Activated CD4-positive, alpha-beta T cell treated with anti-CD3 and anti-CD28 coated beads for 1 hour (primary cell): ENCODE results near the gene TMEM117.
"Not testable (repeated sequence)": the region's sequence is repeated elsewhere in the genome, so short reads cannot be mapped to it uniquely, and the experiment has no call there.

Experiments
- DNase-seq: peaks from one replicate; pipeline ENCODE4 v3.0.0-alpha.2; 2020

The TMEM117 gene

DNA sequence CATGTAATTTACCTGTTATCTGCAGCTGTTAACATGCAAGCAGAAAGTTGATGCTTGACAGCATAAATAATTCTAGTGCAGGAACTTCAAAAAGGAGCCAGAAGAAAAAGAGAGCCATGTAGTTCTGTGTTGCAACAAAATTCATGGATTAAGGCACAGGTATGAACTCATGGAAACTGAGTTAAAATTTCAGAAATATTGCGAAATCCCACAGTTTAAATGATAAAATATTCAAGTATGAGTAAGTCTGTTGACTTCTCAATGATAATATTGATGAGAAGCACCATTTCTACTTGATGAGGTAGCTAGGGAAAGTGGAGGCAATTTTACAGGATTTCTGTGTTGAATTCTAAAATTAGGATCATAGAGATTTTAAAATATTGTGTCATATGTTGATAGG is 290.9 kb downstream of the TMEM117 start:
- no peak for DNase-seq

GRCh38 chr12:44127966-44128710 is 292.3 kb downstream of the TMEM117 start:
- no peak for DNase-seq

DNA sequence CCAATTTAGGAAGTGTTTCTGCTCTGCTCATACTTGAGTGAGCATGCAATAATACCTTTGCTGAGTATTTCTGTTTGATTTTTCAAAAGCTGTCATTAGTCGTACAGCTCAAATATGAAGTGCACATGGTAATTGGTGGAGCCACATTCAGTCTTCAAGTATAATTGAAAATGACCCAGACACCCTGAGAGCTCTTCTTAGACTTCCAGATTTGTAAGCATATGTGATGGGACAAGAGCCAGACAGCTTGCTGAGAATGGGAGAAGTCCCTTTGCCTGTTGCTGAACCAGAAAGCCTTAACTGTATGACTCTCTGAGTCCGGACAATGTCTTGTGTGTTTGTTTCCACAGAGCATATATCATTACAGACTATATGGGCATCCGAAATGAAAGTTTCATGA is 307.3 kb downstream of the TMEM117 start:
- no peak for DNase-seq

DNA sequence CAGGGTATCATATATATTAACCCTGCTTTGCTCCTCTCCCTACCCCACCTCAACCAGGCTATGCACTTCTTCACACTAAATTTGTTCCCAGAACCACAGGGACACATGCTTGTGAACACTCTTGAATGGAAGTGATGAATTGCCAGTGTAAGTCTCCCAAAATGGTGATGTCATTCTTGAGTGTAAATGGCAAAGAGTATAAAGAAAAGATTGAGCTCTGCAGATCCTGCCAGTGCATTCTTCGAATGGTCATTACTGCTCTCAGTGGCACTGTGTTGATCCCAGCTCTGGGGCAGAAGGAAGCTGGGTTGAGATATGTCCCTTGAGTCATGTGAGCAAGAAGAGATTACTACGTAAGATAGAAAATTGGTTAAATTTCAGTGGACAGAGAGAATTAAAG is 313.1 kb downstream of the TMEM117 start:
- DNase-seq = no peak

DNA sequence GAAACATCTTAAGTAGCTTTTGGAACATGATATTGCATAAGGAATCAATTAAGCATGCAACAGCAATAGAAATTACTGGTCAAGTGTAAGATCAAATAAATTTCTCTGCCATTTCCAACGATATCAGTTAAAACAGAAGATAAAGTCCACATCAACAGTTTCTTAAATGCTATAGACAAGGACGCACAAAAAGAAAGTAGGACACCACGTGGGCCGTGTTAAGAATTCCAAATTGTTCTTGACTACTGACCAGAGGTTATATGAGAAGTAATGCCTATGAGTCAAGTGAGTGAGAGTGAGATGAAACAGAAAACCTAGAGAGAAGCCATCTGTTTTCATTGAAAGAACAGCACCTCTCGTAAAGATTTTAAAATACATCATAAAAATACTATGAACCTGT is 318.2 kb downstream of the TMEM117 start:
- DNase-seq = no peak

GRCh38 chr12:44155358-44155757 is 319.5 kb downstream of the TMEM117 start:
- DNase-seq = no peak

GRCh38 chr12:44157359-44157758 is 321.5 kb downstream of the TMEM117 start:
- no peak for DNase-seq

DNA sequence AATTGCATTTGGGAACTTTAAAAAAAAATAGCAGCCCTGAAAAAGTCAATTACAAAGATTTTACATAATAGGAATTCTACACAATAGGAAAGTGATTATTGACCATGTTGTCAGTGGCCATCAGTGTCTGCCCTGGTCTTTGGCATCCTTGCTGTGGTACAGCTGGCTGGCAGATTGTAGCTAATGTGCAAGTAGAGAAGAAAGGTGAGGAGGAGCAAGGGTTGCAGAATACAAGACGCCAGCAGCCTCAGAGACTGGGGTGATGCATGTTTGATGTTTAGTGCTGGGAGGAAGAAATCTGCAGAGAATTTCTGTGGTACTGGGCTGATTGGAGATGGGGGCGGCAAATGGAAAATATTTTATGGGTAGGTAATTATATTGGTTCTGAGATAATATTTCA is 322.9 kb downstream of the TMEM117 start:
- no peak for DNase-seq

DNA sequence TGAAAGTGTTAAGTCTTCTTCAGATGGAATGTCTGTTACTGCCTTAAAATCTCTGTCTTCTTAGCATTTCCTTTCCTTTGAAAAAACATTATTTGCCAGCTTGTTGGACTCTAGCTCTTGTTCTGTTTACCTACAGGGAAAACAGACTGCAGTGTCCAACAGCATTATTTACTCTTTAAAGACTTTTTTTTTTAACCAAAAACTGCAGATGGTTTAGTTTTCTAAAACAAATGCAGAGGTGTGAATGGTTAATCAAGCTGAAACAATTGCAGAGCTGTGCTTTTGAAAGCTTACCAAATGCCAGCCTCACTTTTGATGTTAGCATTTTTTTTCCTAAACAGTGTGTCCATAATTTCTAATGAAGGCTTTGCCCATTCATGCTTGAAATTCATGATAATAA is 323.3 kb downstream of the TMEM117 start:
- no peak for DNase-seq

GRCh38 chr12:44159862-44160261 is 324.0 kb downstream of the TMEM117 start:
- no peak for DNase-seq

DNA sequence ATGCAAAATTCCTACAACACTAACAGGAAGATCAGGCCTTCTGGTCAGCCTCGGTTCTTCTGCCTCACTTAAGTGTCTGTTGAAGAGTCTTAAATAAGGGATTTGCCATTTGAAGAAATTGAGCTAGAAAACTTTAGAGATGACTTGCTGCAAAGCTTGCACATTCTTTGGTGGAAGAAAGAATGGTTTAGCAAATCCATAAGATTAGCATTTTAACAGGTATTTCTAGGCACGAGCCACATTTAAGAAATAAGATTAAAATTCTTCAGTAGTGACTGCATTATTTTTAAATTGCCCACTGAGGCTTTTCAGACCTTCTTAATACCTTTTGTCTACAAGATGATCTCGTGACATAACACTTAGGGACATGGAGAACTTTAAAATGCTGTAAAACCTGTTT is 327.1 kb downstream of the TMEM117 start:
- no peak for DNase-seq

- DNase-seq = no peak
Observed at GRCh38 chr12:44174053-44174452, 338.2 kb downstream of the TMEM117 start.

DNA sequence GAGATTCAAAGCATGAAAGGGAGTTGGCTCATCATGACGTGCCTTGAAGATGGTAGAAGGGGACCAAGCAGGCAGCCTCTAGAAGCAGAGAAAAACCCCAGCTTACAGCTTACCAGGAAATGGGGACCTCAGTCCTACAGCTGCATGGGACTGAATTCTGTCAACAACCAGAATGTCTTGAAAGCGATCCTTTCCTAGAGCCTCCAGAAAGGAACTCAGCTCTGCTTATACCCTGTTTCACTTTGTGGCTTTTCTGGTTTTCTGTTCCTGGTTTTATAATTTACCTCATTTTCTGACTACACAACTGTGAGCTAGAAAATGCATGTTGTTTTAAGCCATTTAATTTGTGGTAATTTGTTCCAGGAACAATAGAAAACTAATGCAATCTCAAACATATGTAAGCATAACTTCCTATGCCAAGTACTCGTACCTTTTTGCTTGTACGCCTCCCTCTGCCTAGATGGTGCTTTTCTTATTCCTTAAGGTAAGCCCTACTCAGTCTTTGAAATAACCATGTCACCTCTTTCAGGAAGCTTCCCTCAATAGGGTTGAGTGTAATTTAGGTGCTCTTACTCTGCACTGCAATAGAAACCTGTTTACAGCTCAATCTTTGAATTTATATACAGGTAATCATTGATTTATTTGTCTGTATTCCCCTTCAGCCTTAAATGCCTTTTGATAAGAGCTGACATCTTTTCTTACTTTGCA is 348.8 kb downstream of the TMEM117 start:
- no peak for DNase-seq

DNA sequence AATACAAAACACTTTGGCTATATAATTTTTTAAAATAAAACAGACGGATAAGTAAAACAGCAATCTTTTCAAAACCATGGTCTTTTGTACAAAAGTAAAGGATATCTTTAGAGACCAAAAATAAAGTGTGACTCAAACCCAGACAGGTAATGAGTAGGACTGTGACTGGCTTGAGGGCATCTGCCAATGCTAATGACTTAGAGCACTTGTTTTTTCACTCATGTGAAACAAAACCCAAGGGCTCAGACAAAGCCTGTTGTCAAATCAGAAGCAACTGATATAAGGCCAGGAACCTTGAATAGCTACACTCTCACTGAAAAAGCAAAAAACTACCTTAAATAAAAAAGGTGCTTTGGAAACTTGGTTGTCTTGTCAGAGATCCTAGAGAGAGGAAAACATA is 357.4 kb downstream of the TMEM117 start:
- no peak for DNase-seq

DNA sequence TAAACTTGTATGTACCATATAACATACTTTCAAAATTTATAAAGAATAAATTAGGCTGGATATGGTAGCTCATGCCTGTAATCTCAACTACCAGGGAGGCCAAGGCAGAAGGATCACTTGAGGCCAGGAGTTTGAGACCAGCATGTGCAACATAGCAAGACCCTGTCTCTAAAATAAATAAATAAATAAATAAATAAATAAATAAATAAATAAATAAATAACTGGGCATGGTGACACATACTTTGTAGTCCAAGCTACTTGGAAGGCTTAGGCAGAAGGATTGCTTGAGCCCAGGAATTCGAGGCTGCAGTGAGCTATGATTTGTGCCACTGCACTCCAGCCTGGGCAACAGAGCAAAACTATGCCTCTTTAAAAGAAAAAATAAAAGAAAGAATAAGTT is 359.8 kb downstream of the TMEM117 start:
- not testable (repeated sequence) for DNase-seq

DNA sequence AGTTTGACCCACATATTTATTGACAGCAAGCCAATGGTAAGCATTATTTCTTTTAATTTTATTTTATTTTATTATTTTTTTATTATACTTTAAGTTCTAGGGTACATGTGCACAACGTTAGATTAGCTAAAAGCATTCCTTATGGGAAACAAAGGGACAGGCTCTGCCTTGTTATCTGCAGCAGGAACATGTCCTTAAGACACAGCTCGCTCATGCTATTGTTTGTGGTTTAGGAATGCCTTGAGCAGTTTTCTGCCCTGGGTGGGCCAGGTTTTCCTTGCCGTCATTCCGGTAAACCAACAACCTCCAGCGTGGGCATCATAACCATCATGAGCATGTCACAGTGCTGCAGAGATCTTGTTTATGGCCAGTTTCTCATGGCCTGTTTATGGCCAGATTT is 370.2 kb downstream of the TMEM117 start:
- no peak for DNase-seq

DNA sequence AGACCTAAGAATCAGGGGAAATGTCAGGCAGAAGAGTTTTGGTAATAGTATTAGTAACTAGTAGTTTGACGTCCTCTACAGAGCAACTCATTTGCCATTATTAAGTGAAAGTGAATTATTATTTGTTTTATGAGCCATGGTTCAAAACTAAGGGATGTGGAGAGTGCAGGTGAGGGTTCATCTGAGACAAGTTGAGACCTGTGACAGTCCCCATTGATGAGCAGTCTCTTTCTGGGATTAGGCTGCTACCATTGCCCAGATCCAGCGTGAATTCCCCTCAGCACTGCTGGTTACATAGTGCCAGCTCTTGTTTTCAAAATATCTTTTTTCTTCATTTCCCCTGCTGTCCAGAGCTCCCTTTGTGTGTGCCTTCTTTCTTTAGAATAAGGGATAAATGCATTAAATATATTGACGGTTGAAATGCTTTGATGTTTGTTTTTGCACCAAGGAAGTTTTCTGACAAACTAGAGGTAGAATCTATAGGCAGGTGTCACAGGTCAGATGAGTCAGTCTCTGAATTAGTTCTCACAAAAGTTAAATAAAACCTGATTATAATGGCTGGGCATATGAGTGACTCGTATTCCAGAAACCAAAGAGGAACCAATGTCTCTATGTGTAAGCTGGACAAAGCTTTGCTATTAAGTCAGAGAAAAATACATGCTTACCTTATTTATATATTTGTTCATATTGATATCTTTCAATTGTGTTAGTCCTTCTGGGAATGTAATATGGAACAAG is 381.4 kb downstream of the TMEM117 start:
- DNase-seq = no peak

- no peak for DNase-seq
Observed at GRCh38 chr12:44223736-44224135, 387.9 kb downstream of the TMEM117 start.

DNA sequence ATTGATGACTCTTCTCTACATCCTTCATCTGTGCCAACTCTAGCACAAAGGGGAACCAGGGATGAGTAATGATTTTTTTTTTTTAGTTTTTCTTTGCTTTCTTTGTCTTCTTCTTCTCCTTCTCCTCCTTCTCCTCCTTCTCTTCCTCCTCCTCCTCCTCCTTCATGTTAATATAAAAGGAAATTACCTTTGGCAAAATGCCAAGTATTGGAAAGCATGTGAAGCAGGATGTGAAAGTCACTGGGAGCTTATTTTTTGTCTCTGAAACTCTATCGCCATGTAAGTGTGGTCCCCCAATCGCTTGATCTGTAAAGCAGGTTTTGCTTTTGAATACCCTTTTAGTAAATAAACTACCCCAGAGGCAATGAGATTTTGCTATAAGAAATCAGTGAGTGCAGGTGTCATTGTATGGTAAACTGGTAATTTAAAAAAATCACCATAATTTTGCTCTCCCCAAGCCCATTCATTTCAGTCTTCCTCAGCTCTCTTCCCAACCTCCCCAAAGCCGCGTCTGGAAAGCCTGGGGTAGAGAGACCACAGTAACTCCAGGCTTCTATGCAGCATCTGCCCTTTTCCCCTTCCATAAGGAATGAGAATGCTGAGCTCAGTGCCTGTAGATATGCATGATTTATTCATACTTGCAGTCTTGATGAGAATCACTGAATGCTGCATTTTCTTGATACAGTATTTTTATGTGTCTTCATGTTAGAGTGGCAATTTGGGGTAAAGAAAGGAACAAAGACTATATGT is 388.7 kb downstream of the TMEM117 start:
- DNase-seq = no peak

DNA sequence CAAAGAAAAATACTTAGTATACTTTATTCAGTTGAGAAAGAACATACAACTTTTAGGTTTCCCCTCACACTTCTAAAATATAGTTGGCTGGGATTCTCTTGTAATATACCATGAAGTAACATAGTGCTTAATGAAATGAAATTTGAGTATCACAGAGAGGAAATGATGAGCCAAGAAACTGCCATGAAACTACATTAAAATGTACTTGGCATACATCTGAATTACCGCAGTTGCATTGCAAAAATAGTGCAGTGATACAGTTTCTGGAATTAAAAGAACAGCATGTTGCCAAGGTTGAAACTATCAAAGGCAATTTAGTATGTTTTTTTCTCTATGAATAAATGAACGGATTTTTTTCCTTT is 389.2 kb downstream of the TMEM117 start:
- DNase-seq = no peak

DNA sequence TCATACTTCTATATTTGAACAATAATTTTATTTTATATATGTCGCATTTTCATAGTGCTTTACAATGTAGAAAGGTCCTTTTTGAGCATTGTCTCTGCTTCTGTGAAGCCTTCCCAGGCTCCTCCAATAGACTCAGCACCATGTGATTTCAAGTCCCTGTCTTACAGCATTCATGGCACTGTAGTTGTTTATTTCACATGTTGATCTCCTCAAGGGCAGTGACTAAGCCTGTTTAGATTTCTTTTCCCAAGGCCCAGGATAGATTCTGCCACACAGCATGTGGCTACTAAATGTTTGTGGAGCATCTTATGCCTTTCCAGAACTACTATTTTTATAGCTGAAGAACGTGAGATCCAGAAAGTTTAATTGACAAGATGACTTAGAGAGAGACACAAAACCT is 391.7 kb downstream of the TMEM117 start:
- DNase-seq = no peak

DNA sequence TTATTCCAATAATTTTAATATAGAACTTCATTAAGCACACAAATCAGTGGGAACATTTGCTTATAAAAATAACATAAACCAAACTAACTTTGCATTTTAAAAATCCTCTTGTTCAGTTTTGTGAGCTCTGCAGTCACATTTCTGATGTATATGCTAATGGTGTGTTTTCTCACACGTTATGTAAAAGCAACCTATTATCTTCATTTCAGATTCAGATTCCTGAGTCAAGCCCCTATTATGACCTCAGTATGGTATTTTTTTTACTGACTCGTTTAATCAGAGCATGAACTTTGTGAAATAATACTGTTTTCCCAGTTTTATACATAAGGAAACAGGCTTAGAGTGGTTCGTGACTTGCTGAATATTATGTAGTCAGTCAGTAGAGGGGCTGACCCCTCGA is 394.0 kb downstream of the TMEM117 start:
- no peak for DNase-seq

DNA sequence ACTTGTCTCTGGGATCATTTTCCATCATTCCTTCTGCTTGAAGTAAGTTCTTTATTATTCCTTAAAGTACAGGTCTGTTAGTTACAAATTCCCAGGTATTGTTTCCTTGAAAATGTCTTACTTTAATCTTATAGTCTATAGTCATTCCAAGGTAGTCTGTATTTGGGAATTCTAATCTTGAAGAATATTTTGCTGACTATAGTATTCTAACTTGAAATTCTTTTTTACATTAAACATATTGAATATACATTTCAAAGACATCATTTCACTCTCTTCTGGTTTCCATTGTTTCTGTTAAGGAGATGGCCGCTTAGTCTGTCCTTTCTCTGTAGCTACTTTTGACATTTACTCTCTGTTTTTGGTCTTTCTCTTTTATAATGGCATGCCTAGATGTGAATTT is 399.8 kb downstream of the TMEM117 start:
- no peak for DNase-seq
